IMR-90 (cell line): Measurements from ENCODE around the gene TSPEAR.

Experiments used
- BHLHE40 ChIP-seq: fragments of 150-350 bp; IDR thresholded peaks from 2 replicates; pipeline ENCODE4 v1.6.1; 2016; ENCODE audit warnings: mild to moderate bottlenecking, low read depth, low read length
- CEBPB ChIP-seq: IDR thresholded peaks from 2 replicates; pipeline ENCODE4 v1.6.1; 2012; ENCODE audit warnings: low read depth, low read length, improper control_type of control experiment
- CHD1 ChIP-seq: IDR thresholded peaks from 2 replicates; pipeline ENCODE4 v1.6.1; 2012; ENCODE audit warnings: low read depth, low read length, improper control_type of control experiment
- FOS ChIP-seq: fragments of 150-350 bp; IDR thresholded peaks from 2 replicates; pipeline ENCODE4 v1.6.1; 2016; ENCODE audit warnings: low read depth, low read length
- MXI1 ChIP-seq: IDR thresholded peaks from 2 replicates; pipeline ENCODE4 v1.6.1; 2012; ENCODE audit warnings: low read depth, mild to moderate bottlenecking, low read length, moderate library complexity, borderline replicate concordance
- POLR2A ChIP-seq: IDR thresholded peaks from 2 replicates; pipeline ENCODE4 v1.6.1; 2012; ENCODE audit warnings: mild to moderate bottlenecking, low read depth, low read length
- RAD21 ChIP-seq: IDR thresholded peaks from 2 replicates; pipeline ENCODE4 v1.6.1; 2012; ENCODE audit warnings: low read length, improper control_type of control experiment
- RCOR1 ChIP-seq: IDR thresholded peaks from 2 replicates; pipeline ENCODE4 v1.6.1; 2012; ENCODE audit warnings: mild to moderate bottlenecking, low read length, improper control_type of control experiment; ENCODE audit not compliant: insufficient replicate concordance
- SMC3 ChIP-seq: fragments of 150-350 bp; IDR thresholded peaks from 2 replicates; pipeline ENCODE4 v1.6.1; 2016; ENCODE audit warnings: low read depth, mild to moderate bottlenecking, antibody characterized with exemption, low read length, moderate library complexity
- TF ChIP-seq, protein P1 (sequence below): conservative IDR thresholded peaks from 2 replicates; pipeline ENCODE4 v1.5.1; 2012; ENCODE audit warnings: mild to moderate bottlenecking, low read depth, low read length, improper control_type of control experiment
- TF ChIP-seq, protein P2 (sequence below): fragments of 150-350 bp; IDR thresholded peaks from 2 replicates; pipeline ENCODE4 v1.6.1; 2016; ENCODE audit warnings: low read depth, mild to moderate bottlenecking, low read length, moderate library complexity, borderline replicate concordance

DNA sequence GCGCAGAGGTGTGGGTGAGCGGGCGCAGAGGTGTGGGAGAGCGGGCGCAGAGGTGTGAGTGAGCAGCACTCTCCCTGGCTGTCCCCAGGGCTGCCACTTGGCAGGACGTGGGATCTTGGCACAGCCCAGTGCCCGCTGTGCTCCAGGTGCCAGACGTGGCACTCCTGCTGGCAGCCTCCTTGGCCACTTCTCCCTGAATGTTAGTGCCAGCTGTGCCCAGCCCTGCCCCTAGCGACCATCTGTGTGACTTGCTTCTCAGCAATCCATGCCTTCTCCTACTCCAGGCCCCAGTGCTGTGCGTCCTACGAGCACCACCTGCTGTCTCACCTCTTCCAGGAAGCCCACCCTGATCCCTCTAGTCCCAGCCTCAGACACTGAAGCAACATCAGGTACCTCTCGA lies 201.8 kb downstream of the TSPEAR start:
- TF ChIP-seq POLR2A (no peak), CHD1 (no peak), FOS (no peak), RAD21 (no peak), RCOR1 (no peak), BHLHE40 (no peak), MXI1 (no peak), CEBPB (no peak), SMC3 (no peak)
- TF ChIP-seq, protein P1, sequence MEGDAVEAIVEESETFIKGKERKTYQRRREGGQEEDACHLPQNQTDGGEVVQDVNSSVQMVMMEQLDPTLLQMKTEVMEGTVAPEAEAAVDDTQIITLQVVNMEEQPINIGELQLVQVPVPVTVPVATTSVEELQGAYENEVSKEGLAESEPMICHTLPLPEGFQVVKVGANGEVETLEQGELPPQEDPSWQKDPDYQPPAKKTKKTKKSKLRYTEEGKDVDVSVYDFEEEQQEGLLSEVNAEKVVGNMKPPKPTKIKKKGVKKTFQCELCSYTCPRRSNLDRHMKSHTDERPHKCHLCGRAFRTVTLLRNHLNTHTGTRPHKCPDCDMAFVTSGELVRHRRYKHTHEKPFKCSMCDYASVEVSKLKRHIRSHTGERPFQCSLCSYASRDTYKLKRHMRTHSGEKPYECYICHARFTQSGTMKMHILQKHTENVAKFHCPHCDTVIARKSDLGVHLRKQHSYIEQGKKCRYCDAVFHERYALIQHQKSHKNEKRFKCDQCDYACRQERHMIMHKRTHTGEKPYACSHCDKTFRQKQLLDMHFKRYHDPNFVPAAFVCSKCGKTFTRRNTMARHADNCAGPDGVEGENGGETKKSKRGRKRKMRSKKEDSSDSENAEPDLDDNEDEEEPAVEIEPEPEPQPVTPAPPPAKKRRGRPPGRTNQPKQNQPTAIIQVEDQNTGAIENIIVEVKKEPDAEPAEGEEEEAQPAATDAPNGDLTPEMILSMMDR = no peak
- TF ChIP-seq, protein P2, sequence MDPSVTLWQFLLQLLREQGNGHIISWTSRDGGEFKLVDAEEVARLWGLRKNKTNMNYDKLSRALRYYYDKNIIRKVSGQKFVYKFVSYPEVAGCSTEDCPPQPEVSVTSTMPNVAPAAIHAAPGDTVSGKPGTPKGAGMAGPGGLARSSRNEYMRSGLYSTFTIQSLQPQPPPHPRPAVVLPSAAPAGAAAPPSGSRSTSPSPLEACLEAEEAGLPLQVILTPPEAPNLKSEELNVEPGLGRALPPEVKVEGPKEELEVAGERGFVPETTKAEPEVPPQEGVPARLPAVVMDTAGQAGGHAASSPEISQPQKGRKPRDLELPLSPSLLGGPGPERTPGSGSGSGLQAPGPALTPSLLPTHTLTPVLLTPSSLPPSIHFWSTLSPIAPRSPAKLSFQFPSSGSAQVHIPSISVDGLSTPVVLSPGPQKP = no peak
